NCI-H146 (cell line): ENCODE data around the gene CCDC74A.
"Not testable (repeated sequence)": the region's sequence is repeated elsewhere in the genome, so short reads cannot be mapped to it uniquely, and the experiment has no call there.

Experiments
- DNase-seq: peaks from one replicate; lab custom pipeline; 2025; lab: John Stamatoyannopoulos, UW

The CCDC74A gene

GRCh38 chr2:131557558-131558321 lies 30.1 kb downstream of the CCDC74A start:
- DNase-seq, result no peak

GRCh38 chr2:131566371-131566770 lies 38.7 kb downstream of the CCDC74A start:
- DNase-seq, result no peak

GRCh38 chr2:131567891-131568290 lies 40.2 kb downstream of the CCDC74A start:
- DNase-seq, result no peak

GRCh38 chr2:131568401-131568800 lies 40.7 kb downstream of the CCDC74A start:
- DNase-seq, result not testable (repeated sequence)

GRCh38 chr2:131572175-131572574 lies 44.5 kb downstream of the CCDC74A start:
- no peak for DNase-seq

GRCh38 chr2:131577812-131578211 lies 50.1 kb downstream of the CCDC74A start:
- DNase-seq, result no peak

- DNase-seq, result no peak
These were observed 52.5 kb downstream of the CCDC74A start for GRCh38 chr2:131580187-131580586.
